NCI-H1092 treated with DMSO at 0.1 percent for 48 hours (cell line): Measurements from ENCODE around the gene SLC1A2.

ENCODE experiments used
- DNase-seq: peaks from one replicate; lab custom pipeline; 2025; lab: John Stamatoyannopoulos, UW

Gene SLC1A2

GRCh38 chr11:35272391-35272902 is 146.9 kb downstream of the SLC1A2 start:
- no peak for DNase-seq

DNA sequence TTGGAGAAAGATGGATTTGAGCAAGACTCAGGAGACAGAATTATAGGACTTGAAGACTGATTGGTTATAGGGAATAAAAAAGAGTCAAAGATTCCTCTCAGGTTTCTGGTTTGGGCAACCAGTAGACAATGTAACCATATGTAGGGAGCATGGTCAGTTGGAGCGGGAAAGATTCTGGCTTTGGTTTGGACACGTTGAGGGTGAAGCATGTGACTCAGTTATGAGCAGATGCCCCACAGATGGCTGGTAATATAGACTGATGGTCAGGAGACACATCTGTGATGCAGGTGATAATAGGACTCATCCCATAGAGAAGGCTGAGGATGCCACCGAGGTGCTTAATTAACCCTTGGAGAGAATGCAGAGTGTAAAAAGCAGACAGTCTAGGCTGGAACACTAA is 148.3 kb downstream of the SLC1A2 start:
- no peak for DNase-seq

DNA sequence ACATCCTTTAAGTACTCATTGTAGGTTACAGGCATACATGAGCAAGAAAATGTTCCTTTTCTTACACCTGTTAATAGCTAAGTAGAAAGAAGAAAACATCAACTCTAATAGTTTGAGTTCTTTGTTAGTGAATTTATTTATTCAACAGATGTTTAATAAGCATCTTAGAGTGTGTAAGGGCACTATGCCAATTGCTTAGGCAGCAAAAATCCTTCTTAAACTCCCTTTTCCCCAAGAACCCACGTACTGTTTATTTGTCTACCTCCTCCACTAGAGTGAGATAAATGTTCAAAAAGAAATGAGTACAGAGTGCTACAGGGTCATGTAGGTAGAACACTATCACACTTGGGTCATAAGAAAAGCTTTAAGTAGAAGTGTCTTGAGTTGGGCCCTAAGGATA is 149.0 kb downstream of the SLC1A2 start:
- DNase-seq: no peak

DNA sequence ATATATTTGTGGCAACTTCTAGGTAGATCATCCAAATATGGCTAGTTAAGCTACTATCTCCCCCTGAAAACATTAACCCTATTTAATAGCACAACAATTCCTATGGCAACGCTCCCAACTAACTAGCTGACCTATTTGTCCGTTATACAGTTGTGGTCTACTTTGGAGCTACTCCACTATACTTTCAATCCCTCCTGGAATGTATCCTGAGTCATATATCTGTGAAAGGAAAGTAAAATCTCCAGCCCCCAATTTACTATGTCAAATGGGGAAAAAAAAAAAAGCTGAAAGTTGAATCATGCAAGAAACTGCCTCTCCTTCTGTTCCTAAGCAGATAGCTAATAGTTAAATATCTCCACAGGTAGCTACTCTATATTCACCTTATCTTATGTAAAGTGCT is 151.9 kb downstream of the SLC1A2 start:
- DNase-seq: no peak

DNA sequence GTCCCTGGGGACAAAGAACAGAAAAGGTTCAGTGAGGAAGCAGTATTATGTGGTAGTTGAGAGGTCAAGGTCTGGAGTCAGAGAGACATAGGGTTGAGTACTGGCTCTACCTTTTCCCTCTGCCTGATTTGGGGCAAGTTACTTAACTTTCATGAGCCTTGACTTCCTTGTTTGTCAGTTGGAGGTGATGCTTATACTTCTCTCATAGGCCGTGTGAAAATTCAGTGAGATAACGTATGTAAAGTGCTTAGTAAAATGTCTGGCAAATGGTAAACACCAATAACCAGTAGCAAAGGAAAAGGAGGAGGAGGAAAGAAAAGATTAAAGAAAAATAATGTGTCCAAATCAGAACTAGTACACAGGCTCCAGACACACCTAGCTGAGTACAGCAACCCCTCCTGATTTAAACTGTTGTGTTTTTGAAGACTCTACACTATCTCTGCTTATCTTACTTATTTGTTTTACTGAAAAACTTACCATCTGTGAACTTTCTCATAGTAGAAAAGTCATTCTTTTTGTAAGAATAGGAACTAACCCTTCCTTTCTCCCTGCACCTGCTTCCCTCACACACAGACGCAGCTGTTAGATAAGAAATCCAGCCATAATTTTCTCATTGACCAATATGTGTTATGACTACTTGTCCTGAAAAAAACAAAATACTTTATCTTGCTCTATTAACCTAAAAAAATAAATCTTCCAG is 153.5 kb downstream of the SLC1A2 start:
- no peak for DNase-seq

DNA sequence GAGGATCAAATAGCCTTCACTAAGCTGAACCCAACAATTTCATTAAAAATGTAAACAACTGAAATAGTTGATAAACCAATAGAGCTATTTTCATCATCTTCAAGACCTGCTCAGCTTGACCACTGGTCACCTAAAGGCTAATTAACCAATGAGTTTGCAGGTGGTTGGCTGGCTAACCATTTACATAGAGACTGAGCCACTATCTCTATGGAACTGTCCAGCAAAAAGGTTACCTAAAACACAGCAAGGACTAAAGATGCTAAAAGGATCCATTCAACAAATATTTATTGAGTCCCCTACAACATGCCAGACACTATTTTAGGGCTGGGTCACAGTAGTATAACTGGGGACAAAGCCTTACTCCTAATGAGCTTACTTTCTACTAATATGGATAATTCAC is 156.6 kb downstream of the SLC1A2 start:
- DNase-seq: no peak

- no peak for DNase-seq
These were observed 157.3 kb downstream of the SLC1A2 start for GRCh38 chr11:35262056-35262455.

DNA sequence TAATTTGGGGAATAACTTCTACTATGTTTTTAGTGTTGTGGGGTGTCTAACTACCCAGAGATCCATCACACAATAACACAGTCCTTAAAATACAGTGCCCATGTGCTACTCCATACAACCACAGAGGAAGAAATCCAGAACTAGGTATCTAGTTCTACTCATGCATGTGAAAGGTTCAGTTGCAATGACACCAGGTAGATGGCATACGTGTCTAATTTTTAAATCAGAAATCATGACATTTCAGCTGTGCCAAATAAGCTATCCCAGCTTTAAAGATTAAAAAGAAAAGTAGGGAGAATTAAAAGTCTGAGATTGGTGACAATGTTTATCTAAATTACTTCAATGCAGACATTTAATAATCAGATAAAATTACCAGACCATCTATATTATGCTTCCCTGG is 158.2 kb downstream of the SLC1A2 start:
- no peak for DNase-seq

DNA sequence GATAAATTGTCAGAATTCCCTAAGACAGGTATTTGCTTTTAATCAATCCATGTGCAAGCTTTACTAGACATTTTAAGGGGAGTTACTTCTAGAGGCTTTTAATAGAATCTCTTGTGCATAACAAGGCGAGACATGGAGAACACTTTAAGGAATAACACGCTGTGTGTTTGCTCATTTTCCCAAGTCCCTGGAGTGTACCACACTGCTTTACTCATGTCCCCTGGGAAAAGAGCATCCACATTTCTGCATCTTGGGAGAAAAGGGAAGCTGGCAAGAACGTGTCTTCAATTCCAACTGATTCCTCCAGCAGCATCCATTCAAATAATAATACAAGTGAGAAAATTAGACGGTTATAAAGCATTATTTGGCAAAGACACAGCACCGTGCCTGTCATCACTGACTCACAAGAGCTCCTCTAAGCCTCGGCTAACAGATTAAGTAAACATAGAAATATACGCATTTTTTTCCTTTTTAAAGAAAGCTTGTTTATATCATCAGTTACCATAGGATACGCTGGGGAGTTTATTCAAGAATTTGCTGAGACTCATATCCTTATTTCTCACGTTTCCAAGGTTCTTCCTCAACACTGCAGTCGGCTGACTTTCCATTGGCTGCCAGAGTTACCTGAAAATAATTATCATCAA is 158.9 kb downstream of the SLC1A2 start:
- DNase-seq: no peak

DNA sequence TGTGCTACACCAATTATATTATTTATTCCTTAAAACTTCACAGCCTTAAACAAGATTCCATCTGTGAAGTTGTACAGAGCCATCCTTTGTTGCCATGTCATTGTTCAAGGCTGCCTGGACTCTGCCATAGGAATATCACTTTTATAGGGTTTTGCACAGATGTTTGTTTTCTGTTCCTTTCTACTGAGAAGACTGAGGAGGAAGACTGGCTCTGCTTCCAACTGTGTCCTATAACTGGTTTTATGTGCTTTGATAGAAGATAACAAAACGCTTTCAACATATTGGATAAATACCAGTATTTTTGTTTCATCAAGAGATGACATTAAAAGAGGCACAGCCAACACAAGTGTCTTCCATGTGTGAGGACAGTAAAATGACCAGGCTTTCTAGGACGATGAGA is 159.8 kb downstream of the SLC1A2 start:
- no peak for DNase-seq

DNA sequence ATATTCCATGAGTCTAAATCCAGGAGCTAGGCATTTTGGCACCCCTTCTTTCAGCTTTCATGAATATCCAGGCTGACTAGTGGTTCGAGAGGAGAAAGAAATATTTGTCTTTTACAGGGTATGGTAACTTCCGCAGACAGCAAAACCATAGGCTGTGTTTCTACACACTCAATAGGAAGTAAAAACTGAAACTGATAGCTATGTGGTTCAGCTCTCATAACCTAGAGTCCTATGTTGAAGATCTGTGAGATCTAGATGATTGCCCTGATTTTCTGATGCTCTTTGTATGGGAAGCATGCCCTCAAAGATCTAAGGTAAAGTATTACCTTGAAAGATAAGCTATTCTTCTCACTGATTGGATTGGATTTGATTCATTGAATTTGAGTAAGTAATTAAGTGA is 162.1 kb downstream of the SLC1A2 start:
- DNase-seq: no peak

DNA sequence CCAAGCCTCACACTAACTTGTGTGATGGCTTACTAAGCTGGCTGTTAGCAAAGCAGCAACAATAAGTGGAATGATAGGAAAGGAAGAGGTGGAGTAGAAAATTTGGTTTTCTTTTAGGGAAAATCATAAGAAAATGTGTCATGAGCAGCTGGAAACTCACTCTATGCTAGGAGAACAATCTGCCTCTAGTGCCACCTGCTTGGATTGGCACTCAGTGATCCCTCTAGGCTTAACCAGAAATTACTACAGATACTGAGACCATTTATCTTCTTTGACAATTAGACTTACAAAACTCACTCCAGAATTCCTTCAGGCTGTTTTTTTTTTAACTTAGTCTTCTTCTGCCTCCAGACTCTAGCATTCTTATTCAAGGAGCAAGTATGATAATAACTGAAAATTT is 163.1 kb downstream of the SLC1A2 start:
- no peak for DNase-seq

DNA sequence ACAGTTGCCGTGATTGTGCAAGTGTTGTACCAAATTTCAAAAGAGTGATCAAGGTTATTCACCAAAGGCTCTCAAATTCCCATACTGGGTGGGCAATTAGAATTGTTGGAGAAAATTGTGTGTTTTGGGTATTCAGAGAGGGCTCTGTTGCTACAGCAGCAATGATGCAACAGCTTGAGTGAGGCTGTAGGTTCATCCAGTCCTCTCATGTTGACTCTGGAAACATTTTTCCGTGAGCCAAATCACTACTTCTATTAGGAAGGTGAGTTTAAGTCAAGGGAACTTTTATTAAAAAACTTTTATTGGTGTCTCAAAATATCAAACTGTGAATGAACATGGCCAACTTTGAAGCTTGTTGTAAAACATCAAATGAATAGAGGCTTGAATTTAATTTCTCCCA is 163.8 kb downstream of the SLC1A2 start:
- no peak for DNase-seq

DNA sequence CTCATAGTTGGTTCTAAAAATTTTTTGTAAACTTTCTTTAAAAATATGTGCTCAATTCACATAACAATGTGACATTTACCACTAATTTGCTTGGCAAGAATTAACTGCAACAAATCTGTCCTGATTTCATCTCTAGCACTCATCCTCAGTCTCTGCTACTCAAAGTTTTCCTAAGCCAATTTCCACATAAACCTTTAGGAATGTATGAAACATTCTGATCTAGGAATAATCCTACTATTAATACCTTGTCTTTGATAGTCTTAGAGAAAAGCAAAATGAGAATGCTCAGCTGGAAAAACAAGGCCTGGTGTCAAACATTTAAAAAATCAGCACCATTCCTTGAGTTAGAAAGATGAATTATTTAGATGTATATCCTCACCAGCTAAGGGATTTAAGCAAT is 166.1 kb downstream of the SLC1A2 start:
- no peak for DNase-seq

DNA sequence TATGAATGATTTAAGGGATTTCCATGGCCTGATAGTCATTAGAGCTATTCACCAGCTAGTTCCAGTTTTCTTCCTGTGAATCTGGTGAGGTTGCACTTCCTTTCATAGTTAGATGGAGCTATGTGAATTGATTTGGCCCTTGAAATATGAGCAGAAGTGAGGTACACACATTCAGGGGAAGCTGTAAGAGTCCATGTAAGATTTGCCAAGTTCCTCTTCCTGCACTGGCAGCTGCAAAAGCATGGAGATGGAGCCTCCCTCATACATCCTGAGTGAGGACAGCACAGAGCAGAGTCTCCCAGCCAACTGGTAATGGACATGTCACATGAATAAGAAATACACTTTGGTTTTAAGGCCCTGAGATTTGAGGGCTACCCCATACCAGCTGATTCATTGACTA is 168.7 kb downstream of the SLC1A2 start:
- no peak for DNase-seq

GRCh38 chr11:35250192-35250591 is 169.2 kb downstream of the SLC1A2 start:
- no peak for DNase-seq

- DNase-seq: no peak
These were observed 170.6 kb downstream of the SLC1A2 start for GRCh38 chr11:35248558-35249323.

GRCh38 chr11:35247863-35248262 is 171.5 kb downstream of the SLC1A2 start:
- no peak for DNase-seq

DNA sequence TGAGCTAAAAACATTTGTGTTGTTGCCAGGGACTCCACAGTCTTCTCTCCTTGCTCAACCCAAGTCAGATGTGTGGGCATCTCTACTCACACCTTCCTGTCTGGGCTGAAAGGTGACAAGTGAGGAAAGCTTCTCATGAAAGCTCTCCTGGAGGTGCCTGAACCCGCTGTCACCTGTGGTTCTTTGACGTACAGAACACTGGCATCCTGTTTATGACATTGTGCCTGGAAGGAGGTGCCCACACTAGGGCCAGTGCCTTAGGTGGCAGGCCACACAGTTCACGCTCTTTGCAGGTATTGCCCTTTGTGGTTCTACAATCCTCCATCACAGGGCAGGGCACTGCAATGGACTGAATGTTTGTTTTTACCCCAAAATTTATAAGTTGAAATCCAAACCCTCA is 171.9 kb downstream of the SLC1A2 start:
- DNase-seq: no peak

GRCh38 chr11:35246745-35247144 is 172.6 kb downstream of the SLC1A2 start:
- no peak for DNase-seq

DNA sequence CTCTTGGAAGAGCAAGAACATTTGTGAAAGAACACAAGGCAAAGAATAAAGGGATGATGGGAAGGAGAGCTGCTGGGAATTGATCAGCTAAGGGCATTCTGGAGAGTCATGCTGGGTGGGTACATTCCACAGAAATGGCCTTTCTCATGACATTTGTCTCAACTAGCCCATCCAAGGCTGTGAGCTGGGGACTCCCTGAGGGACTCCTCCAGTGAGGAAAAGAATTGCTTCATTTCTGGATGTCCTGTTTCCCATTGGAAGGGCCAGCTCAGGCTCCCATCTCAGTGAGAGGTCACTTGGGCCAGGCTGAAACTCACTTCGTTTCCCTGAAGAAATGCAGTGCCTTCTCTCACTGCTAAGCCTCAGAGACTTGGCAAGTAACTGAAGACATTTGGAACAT is 173.6 kb downstream of the SLC1A2 start:
- DNase-seq: no peak

DNA sequence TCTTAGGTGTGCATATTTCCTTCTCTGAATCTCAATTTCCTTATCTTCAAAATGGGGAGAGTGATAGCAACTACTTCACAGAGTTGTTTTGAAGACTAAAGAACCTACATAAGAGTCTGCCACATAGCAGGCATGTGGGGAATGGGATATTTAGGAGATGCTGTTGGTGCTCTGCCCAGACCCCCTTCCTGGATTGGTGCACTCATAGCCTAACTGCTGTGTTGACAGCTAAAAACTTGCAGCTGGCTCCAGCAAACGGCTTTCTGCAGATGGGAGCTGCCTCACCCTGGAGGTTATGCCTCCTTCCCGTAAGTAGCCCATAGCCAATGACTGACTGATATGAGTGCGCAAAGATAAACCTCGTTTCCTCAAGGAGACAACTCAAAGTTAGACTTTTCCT is 174.3 kb downstream of the SLC1A2 start:
- no peak for DNase-seq

DNA sequence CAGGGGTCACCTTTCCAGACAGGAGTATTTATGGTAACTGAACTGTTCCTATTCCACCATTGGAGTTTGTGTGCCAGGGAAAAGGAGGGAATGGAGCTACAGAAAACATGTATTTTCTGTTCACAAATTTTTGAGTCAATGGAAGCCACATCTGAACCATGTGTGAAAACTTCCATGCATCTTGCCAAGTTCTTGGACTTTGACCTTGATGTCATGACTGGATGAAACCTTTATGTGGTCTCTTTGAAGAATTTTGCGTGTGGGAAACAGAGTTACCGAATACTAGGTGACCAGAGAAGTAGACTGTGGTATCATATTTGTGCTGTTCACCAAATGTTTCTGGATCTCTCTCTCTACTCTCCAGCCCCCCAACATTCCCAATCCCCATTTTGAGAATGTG is 175.6 kb downstream of the SLC1A2 start:
- no peak for DNase-seq
